DLD1 (cell line): Measurements from ENCODE around the gene MTHFD1.
"Not testable (repeated sequence)": the region's sequence is repeated elsewhere in the genome, so short reads cannot be mapped to it uniquely, and the experiment has no call there.

Source experiments
- in situ Hi-C: cut with HindIII; loops from 2 replicates; pipeline ENCODE4 v1.10.0; 2017; ENCODE audit warnings: low sequenced_read_pairs

Gene MTHFD1

DNA sequence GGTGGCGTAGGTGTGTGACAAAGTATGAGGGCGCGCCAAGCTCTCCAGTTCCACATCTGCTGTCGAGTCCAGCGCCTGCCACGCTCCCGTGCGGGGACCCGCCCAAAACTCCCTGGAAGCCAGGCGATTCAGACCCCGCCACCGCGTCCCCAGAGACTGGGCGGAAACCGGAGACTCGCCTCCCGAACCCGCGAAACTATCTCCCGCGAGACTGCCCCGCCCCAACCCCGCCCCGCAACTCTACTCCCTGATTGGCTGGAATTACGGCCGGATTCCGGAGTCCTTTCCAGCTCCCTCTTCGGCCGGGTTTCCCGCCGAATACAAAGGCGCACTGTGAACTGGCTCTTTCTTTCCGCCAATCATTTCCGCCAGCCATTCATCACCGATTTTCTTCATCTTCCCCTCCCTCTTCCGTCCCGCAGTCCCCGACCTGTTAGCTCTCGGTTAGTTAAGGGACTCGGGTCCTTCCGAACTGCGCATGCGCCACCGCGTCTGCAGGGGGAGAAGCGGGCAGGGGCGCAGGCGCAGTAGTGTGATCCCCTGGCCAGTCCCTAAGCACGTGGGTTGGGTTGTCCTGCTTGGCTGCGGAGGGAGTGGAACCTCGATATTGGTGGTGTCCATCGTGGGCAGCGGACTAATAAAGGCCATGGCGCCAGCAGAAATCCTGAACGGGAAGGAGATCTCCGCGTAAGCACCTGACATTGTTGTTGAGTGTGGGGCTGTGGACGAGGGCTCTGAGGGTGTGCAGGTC is at the start of gene MTHFD1:
Gene MTHFD1 (plus strand): TSS at position 572 of the 751 bp plus-strand sequence. CDS start 75 bp downstream, at position 647.
- in situ Hi-C loops: no loop called here

GRCh38 chr14:64338616-64339316 is 49.4 kb upstream of the MTHFD1 start:
- in situ Hi-C loops: no loop called here

DNA sequence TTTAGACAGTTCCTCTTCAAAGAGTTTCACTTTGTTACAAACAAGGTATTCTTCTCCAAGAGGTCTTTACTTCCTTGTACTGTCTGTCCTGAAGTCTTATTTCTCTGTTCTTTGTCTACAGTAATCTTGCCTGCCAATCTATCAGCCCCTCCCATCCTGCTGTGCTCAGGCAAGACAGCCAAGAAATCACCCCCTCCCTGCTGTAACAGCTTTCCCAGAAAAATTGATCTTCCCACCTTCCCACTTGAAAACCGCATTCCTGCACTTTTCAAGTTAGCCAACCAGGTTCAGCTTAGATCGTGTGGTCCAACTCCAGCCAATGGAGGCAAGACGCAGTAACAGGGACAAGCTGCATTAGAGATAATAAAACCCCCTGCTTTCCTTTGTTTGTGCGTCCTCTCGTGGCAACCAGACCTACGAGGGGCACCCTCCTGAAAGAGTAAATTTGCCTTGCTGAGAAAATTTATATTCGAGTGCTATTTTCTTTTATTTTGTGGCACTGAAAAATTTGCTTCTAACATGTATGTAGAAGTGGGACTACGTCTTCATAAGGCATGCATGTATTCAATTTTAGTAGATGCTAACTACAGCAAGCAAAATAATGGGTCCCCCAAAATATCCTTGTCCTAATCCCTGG is 47.5 kb upstream of the MTHFD1 start:
- in situ Hi-C loops: no loop called here

DNA sequence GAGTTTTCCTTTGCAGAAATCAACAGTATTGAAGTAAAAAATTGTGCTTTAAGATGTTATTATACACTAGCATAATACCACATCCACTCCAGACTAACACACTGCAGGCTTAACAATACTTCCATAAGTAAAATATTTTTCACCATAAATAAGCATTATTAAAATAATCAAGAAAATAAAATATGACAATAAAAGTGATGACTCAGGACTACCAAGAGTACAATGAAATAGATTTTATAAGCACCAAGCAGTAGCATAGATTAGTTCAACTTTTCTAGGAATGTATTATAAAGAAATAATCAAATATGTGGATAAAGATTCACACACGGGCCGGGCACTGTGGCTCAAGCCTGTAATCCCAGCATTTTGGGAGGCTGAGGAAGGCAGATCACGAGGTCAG is 40.4 kb upstream of the MTHFD1 start:
- in situ Hi-C loops: no loop called here

DNA sequence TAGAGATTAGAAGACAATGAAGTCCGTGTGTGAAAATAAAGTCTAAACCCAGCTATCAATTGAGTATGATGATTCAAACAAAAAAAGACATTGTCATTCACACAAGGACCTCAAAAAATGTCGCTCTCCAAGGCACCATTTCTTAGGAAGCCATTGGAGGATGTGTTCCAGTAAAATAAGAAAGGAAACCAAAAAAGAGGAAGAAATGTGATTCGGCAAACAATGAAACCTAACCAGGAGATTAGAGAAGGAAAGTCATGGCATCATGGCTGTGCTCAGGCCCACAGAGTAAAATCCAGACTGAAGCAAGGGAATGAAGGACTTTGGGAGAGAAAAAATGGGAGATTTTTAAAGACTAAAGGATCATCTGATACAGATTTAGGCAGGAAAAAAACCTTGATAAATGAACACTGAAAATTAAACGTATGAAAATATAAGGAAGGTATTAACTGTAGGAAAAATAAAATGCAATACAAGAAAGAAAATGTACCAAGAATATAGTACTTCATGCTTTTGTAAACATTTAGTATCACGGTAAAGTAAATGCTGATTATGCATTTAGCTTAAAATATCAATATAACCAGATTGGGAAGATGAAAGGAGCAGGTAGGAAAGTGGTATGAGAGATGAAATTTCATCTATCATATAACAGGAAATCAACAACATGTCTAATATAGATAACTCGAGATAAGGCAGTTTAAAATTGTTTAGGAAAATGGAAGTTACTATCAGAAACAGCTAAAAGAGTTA is 38.2 kb upstream of the MTHFD1 start:
- in situ Hi-C loops: no loop called here

- in situ Hi-C loops: no loop called here
Measured at GRCh38 chr14:64363265-64363846, 24.8 kb upstream of the MTHFD1 start.

- in situ Hi-C loops: no loop called here
Measured at GRCh38 chr14:64364907-64365306, 23.2 kb upstream of the MTHFD1 start.

DNA sequence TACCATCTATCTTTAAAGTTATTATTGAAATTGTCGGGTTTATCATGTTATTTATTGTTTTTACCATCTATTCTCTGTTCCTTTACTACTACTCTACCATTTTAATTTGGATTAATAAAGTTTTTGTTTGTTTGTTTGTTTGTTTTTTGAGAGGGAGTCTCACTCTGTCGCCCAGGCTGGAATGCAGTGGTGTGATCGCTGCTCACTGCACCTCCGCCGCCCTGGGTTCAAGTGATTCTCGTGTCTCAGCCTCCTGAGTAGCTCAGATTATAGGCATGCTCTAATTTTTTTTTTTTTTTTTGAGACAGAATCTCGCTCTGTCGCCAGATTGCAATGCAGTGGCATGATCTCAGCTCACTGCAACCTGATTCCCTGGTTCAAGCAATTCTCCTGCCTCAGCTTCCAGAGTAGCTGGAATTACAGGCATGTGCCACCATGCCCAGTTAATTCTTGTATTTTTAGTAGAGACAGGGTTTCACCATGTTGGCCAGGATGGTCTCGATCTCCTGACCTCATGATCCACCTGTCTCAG is 22.7 kb upstream of the MTHFD1 start:
- in situ Hi-C loops: not testable (repeated sequence)

DNA sequence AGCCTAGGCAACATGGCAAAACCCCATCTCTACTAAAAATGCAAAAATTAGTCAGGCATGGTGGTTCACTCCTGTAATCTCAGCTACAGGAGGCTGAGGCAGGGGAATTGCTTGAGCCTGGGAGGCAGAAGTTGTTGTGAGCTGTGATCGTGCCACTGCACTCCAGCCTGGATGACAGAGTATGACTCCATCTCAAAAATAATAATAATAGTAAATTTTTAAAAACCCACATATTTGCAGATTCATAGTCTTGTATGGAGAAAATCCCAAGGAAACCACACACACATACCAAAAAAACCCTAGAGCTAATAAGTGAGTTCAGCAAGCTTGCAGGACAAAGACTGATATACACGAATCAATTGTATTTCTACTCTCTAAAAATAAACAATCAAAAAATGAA is 19.0 kb upstream of the MTHFD1 start:
- in situ Hi-C loops: no loop called here

DNA sequence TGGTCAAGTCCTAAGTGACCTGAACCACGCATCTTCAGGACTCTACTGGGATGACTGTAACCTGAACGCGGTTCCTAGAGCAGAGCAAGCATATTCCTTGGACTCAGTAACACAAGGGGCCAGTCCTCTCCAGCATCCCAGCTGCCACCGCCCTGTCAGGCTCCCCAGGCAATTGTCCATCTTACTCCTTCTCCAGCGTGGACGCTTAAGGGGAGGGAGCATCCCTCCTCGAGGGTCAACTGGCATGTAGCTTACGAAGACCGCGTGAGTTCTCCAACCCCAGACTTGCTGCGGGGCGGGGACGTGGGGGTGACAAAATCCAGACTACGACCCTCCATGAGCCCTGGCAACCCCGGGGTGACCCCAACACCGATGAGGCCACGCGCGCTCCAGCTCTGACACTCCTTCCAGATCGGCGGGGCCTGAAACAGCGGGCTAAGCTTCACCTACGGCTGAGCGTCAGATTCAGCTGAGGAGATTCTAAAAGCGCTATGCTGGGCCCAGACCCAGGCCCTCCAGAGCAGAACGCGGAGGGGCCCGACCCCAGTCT is 846 bp upstream of the MTHFD1 start:
- in situ Hi-C loops: no loop called here

DNA sequence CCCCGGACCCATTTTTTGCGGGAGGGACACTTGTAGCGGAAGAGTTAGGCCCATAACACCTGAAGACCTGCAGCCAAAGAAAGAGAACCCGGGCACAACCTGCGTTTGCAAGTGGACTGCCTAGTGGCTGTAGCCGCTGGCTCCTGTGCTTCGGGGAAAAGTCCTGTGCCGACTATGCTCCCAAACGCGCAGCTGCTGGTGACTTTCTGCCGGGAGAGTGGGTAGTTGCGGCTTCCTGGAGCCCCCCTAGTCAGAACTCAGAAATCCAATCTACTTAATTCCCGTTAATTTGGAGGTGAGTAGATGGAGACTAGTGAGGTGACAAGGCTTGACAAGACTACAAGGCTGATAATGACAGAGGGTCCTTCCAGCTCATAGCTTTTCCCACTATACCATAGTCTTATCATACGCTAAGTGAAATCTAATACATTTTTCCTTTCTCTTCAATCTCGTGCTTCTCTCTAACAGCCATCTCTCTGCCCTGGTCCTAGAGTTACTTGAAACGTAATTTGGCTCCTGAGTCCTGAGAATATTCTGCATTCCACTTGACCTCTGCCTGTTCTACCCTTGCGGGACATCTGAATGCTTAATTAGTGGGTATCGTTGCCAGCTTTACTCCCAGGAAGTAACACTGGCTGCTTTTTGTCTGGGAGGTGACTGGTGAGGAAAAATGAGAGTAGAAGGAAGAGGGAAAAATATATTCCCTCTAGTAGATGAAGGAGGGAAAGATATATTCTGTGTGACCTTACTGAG is 556 bp downstream of the MTHFD1 start:
- in situ Hi-C loops: no loop called here

DNA sequence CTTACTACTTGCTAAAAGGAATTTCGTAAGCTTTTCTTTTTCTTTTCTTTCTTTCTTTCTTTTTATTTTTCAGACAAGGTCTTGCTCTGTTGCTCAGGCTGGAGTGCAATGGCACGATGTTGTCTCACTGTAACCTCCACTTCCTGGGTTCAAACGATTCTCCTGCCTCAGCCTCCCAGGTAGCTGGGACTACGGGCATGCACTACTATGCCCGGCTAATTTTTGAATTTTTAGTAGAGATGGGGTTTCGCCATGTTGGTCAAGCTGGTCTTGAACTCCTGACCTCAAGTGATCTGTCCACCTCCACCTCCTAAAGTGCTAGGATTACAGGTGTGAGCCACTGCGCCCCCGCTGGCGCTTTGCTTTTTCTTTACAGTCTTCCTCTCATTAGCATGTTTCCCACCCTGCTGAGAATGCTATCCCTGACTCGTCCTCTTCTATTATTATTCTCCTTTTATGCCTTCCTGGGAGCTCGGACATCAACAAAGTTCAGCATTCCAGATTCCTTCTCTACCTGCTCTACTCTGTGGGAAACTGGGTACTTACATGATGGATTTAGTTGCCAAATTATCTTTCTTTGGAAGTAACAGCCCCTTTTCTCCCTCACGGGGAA is 3.1 kb downstream of the MTHFD1 start:
- in situ Hi-C loops: no loop called here

- in situ Hi-C loops: no loop called here
Measured at GRCh38 chr14:64391986-64392385, 3.8 kb downstream of the MTHFD1 start.

DNA sequence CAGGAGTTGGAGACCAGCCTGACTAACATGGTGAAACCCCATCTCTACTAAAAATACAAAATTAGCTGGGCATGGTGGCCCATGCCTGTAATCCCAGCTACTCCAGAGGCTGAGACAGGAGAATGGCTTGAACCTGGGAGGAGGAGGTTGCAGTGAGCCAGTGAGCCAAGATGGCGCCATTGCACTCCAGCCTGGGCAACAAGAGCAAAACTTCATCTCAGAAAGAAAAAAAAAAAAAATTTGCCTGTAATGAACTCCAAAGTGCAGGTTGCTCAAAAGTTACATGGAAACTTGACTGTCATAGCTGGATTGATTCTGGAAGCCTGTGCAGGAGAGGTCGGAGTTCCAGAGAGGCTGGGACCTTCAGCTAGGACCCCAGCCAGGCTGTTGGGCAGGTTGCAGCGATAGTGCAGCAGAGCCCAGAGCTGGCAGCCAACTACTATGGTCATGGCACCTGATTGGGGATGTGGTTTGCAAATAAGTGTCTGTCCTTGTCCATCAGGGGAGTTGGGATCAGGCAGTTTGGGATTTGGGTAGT is 5.1 kb downstream of the MTHFD1 start:
- in situ Hi-C loops: not testable (repeated sequence)

DNA sequence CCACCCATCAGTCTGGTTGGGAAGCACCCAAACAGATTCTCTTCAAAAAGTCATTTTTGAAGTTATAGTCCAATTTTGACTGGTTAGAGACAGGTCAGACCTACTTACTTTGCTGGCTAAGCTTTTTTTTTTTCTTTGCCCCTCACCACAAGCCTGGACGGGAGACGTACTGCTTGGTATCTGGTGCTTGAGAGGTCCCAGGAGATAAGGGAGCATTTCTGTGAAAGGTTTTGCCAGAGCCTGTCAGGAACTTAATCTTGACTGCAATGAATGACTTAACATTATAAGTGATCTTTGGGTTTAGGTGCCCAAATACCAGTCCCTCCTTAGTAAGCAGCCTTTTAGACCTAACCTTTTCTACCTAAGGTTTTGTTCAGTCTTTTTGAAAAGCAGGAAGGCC is 6.3 kb downstream of the MTHFD1 start:
- in situ Hi-C loops: no loop called here

- in situ Hi-C loops: no loop called here
Measured at GRCh38 chr14:64394977-64395633, 7.0 kb downstream of the MTHFD1 start.

DNA sequence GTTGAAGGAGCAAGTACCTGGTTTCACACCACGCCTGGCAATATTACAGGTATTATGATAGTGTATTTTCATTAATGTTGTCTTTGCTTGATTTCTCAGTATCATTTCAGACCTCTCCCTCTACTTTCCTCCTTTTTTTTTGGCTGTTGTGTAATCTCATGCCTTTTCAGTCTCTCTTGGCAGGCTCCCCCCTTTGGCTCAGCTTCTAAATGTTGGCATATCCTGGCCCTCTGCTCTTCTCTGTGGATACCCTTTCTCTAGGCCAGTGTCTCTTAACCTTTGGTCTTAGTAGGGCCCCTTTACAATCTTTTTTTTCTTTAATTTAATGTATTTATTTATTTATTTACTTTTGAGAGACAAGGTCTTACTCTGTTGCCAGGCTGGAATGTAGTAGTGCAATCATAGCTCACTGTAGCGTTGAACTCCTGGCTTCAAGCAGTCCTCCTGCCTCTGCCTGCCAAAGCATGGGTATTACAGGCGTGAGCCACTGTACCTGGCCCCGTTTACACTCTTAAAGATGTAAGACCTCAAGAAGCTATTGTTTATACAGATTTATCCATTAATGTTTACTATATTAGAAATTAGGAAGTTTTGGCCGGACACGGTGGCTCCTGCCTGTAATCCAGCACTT is 12.8 kb downstream of the MTHFD1 start:
- in situ Hi-C loops: no loop called here

DNA sequence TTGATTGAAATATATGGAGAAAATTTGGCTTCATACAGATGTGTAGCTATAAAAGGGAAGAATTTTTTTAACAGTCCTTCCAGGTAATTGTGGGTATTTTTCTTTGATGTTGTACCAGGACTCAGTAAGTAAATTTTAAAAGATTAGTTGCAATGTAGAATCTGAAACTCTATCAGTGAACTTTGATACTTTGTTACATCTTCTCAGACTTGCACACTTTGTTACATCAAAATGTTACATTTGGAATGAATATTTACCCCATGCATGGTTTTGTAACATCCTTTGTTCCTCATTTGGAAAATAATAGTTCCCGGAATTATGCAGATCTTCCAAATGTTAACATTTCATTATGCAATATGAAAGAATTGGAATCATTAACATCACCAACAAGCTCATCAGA is 13.8 kb downstream of the MTHFD1 start:
- in situ Hi-C loops: no loop called here
